Body of pancreas (tissue), 4 donors: Measurements from ENCODE around the gene DKK3.

Source experiments
- POLR2A ChIP-seq, 3 donors: fragments of 450-650 bp; IDR thresholded peaks; one replicate each; pipeline ENCODE4 v1.6.1; 2016; ENCODE audit warnings: antibody characterized with exemption in 3 of 3, mild to moderate bottlenecking in 2 of 3
- TF ChIP-seq, protein P1 (sequence below), 7 experiments: fragments of 450-650 bp in 4 of 7; fragments of 200-600 bp in 3 of 7; sonication (generic) in 3 of 7; IDR thresholded peaks; one replicate each; pipeline ENCODE4 v1.5.1; 2016 to 2019; ENCODE audit warnings: antibody characterized with exemption in 7 of 7

- TF ChIP-seq, protein P1, sequence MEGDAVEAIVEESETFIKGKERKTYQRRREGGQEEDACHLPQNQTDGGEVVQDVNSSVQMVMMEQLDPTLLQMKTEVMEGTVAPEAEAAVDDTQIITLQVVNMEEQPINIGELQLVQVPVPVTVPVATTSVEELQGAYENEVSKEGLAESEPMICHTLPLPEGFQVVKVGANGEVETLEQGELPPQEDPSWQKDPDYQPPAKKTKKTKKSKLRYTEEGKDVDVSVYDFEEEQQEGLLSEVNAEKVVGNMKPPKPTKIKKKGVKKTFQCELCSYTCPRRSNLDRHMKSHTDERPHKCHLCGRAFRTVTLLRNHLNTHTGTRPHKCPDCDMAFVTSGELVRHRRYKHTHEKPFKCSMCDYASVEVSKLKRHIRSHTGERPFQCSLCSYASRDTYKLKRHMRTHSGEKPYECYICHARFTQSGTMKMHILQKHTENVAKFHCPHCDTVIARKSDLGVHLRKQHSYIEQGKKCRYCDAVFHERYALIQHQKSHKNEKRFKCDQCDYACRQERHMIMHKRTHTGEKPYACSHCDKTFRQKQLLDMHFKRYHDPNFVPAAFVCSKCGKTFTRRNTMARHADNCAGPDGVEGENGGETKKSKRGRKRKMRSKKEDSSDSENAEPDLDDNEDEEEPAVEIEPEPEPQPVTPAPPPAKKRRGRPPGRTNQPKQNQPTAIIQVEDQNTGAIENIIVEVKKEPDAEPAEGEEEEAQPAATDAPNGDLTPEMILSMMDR (IDR thresholded peaks at IDR 0.05), result no peak
- TF ChIP-seq POLR2A (IDR thresholded peaks at IDR 0.05), result no peak
These were observed 44.3 kb downstream of the DKK3 start for GRCh38 chr11:11963842-11964773.
